A549 treated with GW870086 at 1 μM for 4 hours (cell line): ENCODE measurements around the gene SHC4. TPM values are rescaled to one million over a fixed set of nuclear protein-coding genes. Genes with fewer than 3 reads are reported as not detected.

ENCODE experiments used
- total RNA-seq: library from RNA; stranded (reverse); fragments of 200-300 nt; extraction: Qiagen RNA extraction; gene quantifications from 5 replicates; pipeline ENCODE4 v1.2.3, GENCODE V29; 2022; ENCODE audit warnings: low read depth

SHC4 gene, protein sequence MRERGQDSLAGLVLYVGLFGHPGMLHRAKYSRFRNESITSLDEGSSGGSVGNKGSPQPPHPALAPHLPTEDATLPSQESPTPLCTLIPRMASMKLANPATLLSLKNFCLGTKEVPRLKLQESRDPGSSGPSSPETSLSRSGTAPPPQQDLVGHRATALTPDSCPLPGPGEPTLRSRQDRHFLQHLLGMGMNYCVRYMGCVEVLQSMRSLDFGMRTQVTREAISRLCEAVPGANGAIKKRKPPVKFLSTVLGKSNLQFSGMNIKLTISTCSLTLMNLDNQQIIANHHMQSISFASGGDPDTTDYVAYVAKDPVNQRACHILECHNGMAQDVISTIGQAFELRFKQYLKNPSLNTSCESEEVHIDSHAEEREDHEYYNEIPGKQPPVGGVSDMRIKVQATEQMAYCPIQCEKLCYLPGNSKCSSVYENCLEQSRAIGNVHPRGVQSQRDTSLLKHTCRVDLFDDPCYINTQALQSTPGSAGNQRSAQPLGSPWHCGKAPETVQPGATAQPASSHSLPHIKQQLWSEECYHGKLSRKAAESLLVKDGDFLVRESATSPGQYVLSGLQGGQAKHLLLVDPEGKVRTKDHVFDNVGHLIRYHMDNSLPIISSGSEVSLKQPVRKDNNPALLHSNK
- total RNA-seq = 0.61 to 1.2 TPM (median 0.80 TPM) in 5 replicates

GRCh38 chr15:48963524-48964113 lies at the start of gene SHC4:
SHC4 (minus strand) TSS chr15:48963919; CDS start chr15:48963015, 904 bp downstream.

DNA sequence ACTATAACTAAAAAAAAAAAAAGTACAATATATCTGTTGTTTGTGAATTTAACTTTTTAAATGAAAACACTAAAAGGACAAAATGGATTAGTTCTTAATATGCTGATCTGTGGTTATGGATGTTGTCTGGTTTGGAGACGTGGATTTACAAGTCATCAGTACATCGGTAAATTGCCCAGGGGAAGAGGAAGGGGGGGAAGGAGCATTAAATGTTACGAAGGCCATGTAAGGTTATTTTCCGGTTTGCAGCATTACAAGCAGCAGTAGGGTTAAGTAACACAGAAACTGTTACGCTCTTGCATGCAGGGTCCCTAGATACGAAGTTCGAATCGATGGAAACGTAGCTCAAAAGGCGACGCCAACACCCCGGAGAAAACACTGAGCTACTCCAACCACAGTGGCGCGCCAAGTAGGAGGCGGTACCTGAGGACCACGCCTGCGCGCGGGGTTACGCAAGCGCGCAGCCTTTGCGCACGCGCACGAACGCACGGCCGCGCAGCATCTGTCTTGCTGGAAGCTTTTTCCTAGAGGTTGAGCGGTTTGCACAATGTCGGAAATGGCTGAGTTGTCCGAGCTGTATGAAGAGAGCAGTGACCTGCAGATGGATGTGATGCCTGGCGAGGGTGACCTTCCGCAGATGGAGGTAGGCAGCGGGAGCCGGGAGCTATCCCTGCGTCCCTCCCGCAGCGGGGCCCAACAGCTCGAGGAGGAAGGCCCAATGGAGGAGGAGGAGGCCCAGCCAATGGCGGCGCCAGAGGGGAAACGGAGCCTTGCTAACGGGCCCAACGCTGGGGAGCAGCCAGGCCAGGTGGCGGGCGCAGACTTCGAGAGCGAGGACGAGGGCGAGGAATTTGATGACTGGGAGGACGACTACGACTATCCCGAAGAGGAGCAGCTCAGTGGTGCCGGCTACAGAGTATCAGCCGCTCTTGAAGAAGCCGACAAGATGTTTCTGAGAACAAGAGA lies 85.8 kb downstream of the SHC4 start, which contains the start of gene EID1:
Gene EID1 (plus strand): TSS at position 505 of the 966 bp plus-strand sequence. CDS start 43 bp downstream, at position 548.

GRCh38 chr15:48810414-48811324 lies 153.1 kb downstream of the SHC4 start, which contains the start of gene CEP152:
CEP152 (minus strand) TSS chr15:48811069; CDS start chr15:48805649, 5,420 bp downstream.

Other genes with a start within 250 kb of the SHC4 start
- 2.6 to 4.6 TPM (median 3.7 TPM) in 5 replicates for gene CEP152, start 152.8 kb downstream of the SHC4 start, total RNA-seq
- 104 to 129 TPM (median 113 TPM) in 5 replicates for gene EID1, start 85.8 kb downstream of the SHC4 start, total RNA-seq
- gene SECISBP2L, start 82.5 kb upstream of the SHC4 start, total RNA-seq = 4.5 to 9.2 TPM (median 8.3 TPM) in 5 replicates
- gene COPS2, start 191.7 kb upstream of the SHC4 start, total RNA-seq = 52.5 to 92.3 TPM (median 62.5 TPM) in 5 replicates
- 19.2 to 22.9 TPM (median 20.8 TPM) in 5 replicates for gene GALK2, start 206.3 kb upstream of the SHC4 start, total RNA-seq